Bronchial epithelial cell (primary cell): Measurements from ENCODE around the gene SFTPB. TPM values are rescaled to one million over a fixed set of nuclear protein-coding genes. Genes with fewer than 3 reads are reported as not detected.

ENCODE experiments used
- DNase-seq: peaks from one replicate; pipeline ENCODE4 v3.0.0-alpha.2; 2010; ENCODE audit warnings: low read depth
- FAIRE-seq: peaks from 2 replicates; lab custom pipeline; 2011; peaks lifted over from hg19 to GRCh38; lab: Jason Lieb, UNC
- H3K27me3 ChIP-seq: 2 replicates; pipeline ENCODE4 v1.5.1; 2011; ENCODE audit warnings: low read length; ENCODE audit not compliant: control insufficient read depth, insufficient read depth
- H3K36me3 ChIP-seq: 2 replicates; pipeline ENCODE4 v1.5.1; 2011; ENCODE audit warnings: low read length; ENCODE audit not compliant: control insufficient read depth, insufficient read depth
- H3K4me3 ChIP-seq: 2 replicates; pipeline ENCODE4 v1.5.1; 2011; ENCODE audit warnings: mild to moderate bottlenecking, low read depth, low read length, control low read depth
- total RNA-seq: library from RNA; depleted of rRNA; stranded (reverse); fragments of >200 nt; gene quantifications from 2 replicates; pipeline ENCODE4 v1.2.1, GENCODE V29; 2014
- TF ChIP-seq, protein P1 (sequence below): IDR thresholded peaks from 2 replicates; pipeline ENCODE4 v1.5.1; 2011; ENCODE audit warnings: mild to moderate bottlenecking, moderate library complexity, low read length, control low read depth, inconsistent platforms; ENCODE audit not compliant: insufficient read depth, severe bottlenecking

SFTPB gene
- total RNA-seq, 1 donor from 2014 or later, result not detected

DNA sequence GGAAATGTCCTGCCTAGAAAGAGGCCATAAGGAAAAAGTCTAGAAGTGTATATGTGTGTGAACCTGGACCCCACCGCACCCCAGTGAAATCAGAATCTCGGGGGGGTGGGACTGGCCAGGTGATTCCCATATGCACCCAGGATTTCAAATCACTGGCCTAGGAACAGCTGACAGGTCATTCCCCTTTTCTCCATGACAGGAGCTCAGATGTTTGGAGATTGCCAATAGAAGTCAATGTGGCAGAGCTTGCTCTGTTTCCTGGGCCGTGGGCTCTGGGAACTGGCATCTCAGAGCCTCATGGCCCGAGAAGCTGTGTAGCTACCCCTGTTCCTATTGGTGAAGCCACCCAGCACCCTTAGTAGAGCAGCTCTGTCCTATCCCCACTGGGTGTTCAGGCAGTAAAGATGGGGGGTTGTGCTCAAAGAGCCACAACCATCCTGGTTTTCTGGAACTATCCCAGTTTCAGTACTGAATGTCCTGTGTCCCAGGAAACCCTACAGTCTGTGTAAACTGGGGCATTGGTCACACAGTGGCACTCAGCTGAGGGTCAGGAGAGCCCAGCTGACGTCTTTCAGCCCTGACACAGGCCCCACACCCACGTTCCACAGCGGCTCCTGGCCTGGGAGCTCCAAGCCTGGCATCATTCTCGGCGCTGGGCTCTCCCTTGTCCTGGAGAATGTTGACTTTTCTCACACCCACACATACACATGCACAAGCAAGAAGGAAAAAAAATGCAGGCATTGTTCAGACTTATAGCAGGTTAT lies 45.0 kb upstream of the SFTPB start:
- TF ChIP-seq, protein P1, sequence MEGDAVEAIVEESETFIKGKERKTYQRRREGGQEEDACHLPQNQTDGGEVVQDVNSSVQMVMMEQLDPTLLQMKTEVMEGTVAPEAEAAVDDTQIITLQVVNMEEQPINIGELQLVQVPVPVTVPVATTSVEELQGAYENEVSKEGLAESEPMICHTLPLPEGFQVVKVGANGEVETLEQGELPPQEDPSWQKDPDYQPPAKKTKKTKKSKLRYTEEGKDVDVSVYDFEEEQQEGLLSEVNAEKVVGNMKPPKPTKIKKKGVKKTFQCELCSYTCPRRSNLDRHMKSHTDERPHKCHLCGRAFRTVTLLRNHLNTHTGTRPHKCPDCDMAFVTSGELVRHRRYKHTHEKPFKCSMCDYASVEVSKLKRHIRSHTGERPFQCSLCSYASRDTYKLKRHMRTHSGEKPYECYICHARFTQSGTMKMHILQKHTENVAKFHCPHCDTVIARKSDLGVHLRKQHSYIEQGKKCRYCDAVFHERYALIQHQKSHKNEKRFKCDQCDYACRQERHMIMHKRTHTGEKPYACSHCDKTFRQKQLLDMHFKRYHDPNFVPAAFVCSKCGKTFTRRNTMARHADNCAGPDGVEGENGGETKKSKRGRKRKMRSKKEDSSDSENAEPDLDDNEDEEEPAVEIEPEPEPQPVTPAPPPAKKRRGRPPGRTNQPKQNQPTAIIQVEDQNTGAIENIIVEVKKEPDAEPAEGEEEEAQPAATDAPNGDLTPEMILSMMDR, result no peak
- DNase-seq (peak; percentile 93), FAIRE-seq (no peak)
- Histone ChIP-seq H3K4me3 (no peak overlapping the region), H3K36me3 (no peaks in the 10 kb centered on the region), H3K27me3 (no peaks in the 10 kb centered on the region)

DNA sequence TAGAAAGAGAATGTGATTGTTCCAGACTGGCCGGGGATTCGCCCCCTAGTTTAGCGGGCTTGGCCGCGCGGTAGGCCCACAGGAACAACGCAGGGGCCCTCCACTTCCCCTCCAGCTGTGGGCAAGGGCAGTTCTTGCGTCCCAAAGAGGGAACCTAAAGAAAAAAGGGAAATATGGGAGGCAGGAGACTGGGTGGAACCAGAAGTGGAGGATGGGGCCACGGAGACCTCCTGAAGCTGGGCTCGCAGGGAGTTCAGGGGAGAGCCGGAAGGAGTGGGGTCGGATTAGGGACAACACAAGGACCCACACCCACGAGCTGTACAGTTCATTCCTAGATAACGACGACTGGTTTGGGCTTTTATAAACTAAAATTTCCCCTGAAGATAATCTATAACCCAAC lies 44.3 kb upstream of the SFTPB start:
- no peaks in the 10 kb centered on the region for H3K27me3 ChIP-seq
- FAIRE-seq, result no peak
- TF ChIP-seq, protein P1, result no peak
- no peaks in the 10 kb centered on the region for H3K36me3 ChIP-seq
- no peak for DNase-seq
- no peak overlapping the region for H3K4me3 ChIP-seq

DNA sequence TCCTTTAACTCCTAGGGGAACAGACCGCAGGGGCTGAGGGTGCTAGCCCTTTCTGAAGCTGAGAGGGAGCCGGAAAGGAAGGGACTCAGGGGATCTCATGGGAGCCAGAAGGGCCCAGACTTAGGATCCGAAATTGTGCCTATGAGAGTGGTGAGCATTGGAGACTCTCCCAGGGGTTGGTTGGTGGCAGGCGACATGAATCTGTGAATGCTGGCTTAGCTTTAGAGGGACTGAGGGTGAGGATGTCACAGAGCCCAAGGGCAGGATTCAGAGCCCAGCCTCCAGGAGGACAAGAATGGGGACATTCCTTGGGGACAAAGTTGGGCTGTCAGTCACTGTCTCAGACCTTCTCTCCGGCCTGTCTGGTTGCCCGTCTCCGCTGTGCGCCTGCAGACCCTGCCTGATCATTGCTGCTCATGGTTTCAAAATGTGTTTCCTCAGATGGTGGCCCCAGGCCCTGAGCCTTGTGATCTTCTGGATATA lies 43.6 kb upstream of the SFTPB start:
- Histone ChIP-seq H3K4me3 (no peak overlapping the region), H3K27me3 (no peaks in the 10 kb centered on the region), H3K36me3 (no peaks in the 10 kb centered on the region)
- FAIRE-seq, result no peak
- no peak for DNase-seq
- TF ChIP-seq, protein P1, result no peak

DNA sequence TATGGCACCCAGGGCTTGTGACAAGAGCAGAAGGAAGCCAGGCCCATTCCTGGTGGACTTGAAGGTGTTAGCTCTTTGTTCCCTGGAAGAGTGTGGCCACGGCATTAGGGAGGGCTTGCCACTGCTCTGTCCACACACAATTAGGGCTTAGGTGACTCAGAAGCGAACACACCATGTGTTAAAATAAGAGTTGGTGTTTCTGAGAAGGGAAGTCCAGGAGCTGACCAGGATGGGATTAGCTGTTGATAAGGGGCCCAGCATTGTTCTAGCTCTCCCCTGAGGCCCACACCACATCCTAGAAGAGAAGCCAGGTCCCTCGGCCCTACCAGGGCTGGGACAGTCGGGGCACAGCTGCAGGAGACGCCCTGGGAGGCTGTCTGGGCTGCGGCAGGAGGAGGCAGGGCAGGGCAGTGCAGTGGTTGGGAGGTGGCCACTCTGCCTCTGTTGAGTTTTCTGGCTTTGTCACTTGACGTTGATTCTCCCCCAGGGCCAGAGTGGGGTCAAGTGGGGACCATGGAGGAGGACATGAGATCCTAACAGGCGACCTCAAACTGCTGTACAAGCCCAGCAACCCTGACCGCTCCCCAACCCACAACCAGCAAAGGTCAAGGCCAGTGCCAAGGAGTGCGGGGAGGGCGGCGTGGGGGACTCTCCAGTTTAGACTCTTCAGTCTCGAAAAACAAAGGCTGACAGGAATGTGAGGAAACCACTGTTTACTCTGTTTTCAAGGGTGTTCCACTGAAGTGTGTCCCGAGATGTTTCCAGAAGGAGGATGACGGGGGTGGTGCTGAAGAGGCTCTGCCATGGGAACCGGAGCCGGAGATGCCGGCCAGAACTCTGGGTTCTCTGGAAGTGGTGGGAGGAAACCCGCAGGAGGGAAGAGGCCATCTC lies 42.9 kb upstream of the SFTPB start:
- no peak for FAIRE-seq
- no peak for DNase-seq
- no peak overlapping the region for H3K4me3 ChIP-seq
- no peaks in the 10 kb centered on the region for H3K36me3 ChIP-seq
- H3K27me3 ChIP-seq, result no peaks in the 10 kb centered on the region
- TF ChIP-seq, protein P1, result no peak

DNA sequence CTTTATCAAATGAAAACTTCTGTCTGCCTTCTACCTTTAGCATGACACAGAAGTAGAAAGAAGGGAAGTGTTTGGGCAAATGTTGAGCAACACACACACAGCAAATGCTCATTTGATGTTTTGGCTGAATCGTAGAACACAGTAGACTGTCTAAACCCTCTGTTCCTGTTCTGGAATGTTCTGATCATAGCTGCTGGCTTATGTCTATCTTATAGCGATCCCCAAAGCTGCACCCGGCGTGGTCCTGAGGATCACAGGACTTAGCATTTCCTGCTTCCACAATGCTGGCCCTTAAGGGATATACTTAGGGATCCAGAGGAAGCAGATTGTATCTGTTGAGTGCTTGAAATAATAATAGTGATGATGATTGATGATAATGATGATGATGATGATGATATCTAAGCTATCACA lies 41.4 kb upstream of the SFTPB start:
- Histone ChIP-seq H3K4me3 (no peak overlapping the region), H3K27me3 (no peaks in the 10 kb centered on the region), H3K36me3 (no peaks in the 10 kb centered on the region)
- TF ChIP-seq, protein P1, result no peak
- DNase-seq (peak; percentile 26), FAIRE-seq (peak; percentile 72)
